ENCODE data around the gene IPO13. TPM values are rescaled to one million over a fixed set of nuclear protein-coding genes. Genes with fewer than 3 reads are reported as not detected.

Gene IPO13
- total and polyA plus RNA-seq, 10 of the 15 experiments (the other 5 are each of a cell fraction or from before 2014, with no cell fraction given): 7.1 to 26.6 (median 15.9) TPM

- H3K9ac ChIP-seq (ENCODE audit: control insufficient read depth, insufficient read depth, low read length): peak within 1 kb of the TSS; percentile 39; the same call in 1 of the 2 replicates
- no peaks in the 10 kb centered on the region for H3K79me2 ChIP-seq (ENCODE audit: control insufficient read depth, insufficient read depth, low read length)
- peak within 1 kb of the TSS; percentile 23 for H3K4me2 ChIP-seq (ENCODE audit: control insufficient read depth, insufficient read depth)
- CTCF ChIA-PET: interaction anchor here (1.2 to 4.6 kb wide), 8 partner anchors 14 to 228 kb away, joined by 3 to 25 read pairs (median 10); partner anchors contain the start of genes ATP6V0B and IPO13
- SMC1A ChIA-PET (ENCODE audit: uncharacterized antibody, unreplicated experiment): interaction anchor here (0.7 to 2.4 kb wide), 4 partner anchors 37 to 342 kb away, joined by 3 to 7 read pairs (median 6); partner anchors contain the start of genes IPO13 and KDM4A
- H3K4me1 ChIP-seq (ENCODE audit: control insufficient read depth, insufficient read depth, low read length): peaks cover 17% of the 10 kb centered on the region
- 2% methylated on average over 45 of the region's 66 CpGs for WGBS (ENCODE audit: insufficient coverage, insufficient replicate concordance, low lambda C conversion rate, missing lambda C conversion rate)
- RAD21 ChIA-PET (ENCODE audit: unreplicated experiment): interaction anchor here (1.8 kb wide), 1 partner anchor 228 kb away, joined by 7 read pairs; no protein-coding TSS in a partner anchor
- FAIRE-seq (peak; percentile 68), ATAC-seq (peak; percentile 90), DNase-seq (ENCODE audit: low read depth, low spot score) (no peak)
- BruUV-seq (replicated peaks): no TSS peak
- peak within 1 kb of the TSS; percentile 72 for H3K4me3 ChIP-seq
- peak within 1 kb of the TSS; percentile 91 for H2AFZ ChIP-seq (ENCODE audit: control insufficient read depth, low read depth, low read length)
- intact Hi-C loops (cut with micrococcal nuclease; ENCODE audit: unreplicated experiment): loop anchor here (5.0 kb wide), 1 partner anchor 41 kb away; the partner anchor contains the start of gene SLC6A9
- H3K27me3 ChIP-seq (replicated peaks in 1 of 2; ENCODE audit: control insufficient read depth in 2 of 2, insufficient read depth in 2 of 2, low read length in 1 of 2): no peaks in the 10 kb centered on the region
- in situ Hi-C loops (cut with MboI): no loop called here
- H3K36me3 ChIP-seq (ENCODE audit: control insufficient read depth in 2 of 2, insufficient read depth in 2 of 2, low read length in 1 of 2): no peaks in the 10 kb centered on the region; a peak in 1 of 4 replicates
- no peaks in the 10 kb centered on the region for H3K9me3 ChIP-seq (replicated peaks; ENCODE audit: control insufficient read depth, insufficient read depth, low read length)
- POLR2A ChIA-PET: interaction anchor here (0.9 to 1.7 kb wide), 4 partner anchors 14 to 39 kb away, joined by 4 to 6 read pairs (median 4); partner anchors contain the start of gene ATP6V0B
- peak within 1 kb of the TSS; percentile 42; the same call in 1 of the 2 replicates for H3K27ac ChIP-seq (ENCODE audit: control insufficient read depth, insufficient read depth)
- no peaks in the 10 kb centered on the region for H4K20me1 ChIP-seq (ENCODE audit: control insufficient read depth, insufficient read depth)
- TF ChIP-seq JUND (IDR thresholded peaks at IDR 0.05; ENCODE audit: low read depth, low read length) (no peak), POLR2A (IDR thresholded peaks at IDR 0.05; ENCODE audit: low read depth, low read length) (peak; percentile 74), ZBTB11 (CRISPR knock-in tag; IDR thresholded peaks at IDR 0.05) (no peak), BHLHE40 (IDR thresholded peaks at IDR 0.05; ENCODE audit: borderline replicate concordance in 1 of 2, low read depth in 2 of 2, low read length in 1 of 2) (peak; percentile 95 to 98), PAX8 (IDR thresholded peaks at IDR 0.05) (no peak), ZBTB40 (IDR thresholded peaks at IDR 0.05; ENCODE audit: borderline replicate concordance) (peak; percentile 63), POU2F2 (IDR thresholded peaks at IDR 0.05; ENCODE audit: borderline replicate concordance, low read depth, low read length) (peak; percentile 13; the same call in 1 of the 3 replicates), SRF (IDR thresholded peaks at IDR 0.05; ENCODE audit: low read depth in 2 of 2, low read length in 2 of 2) (0 out of 4 replicates have a peak, but pooled peaks of 1 of the 2 experiments have one; percentile 27), ELK1 (IDR thresholded peaks at IDR 0.05; ENCODE audit: low read depth, low read length) (no peak), MEF2B (IDR thresholded peaks at IDR 0.05; ENCODE audit: partially characterized antibody, poor library complexity, severe bottlenecking) (peak; percentile 74), IKZF2 (IDR thresholded peaks at IDR 0.05) (peak in 1 of 2 experiments; percentile 5; a peak in 1 of 4 replicates)
These were observed 44.9 kb downstream of the IPO13 start, which contains the start of gene CCDC24 for GRCh38 chr1:43991476-43992231. TSS of gene CCDC24 (plus strand) at chr1:43991599. CDS start at chr1:43991879, 280 bp downstream.

Data from GM12878 (cell line).